ELF-1 (cell line): Measurements from ENCODE around the gene CHST10.
A peak's percentile ranks its signal among the peaks of the same experiment; 100 is the strongest.
"Not testable (repeated sequence)": the region's sequence is repeated elsewhere in the genome, so short reads cannot be mapped to it uniquely, and the experiment has no call there.

Experiments
- DNase-seq: peaks from one replicate; pipeline ENCODE4 v3.0.0-alpha.2; 2016; ENCODE audit warnings: low read depth, low spot score

Gene CHST10, protein sequence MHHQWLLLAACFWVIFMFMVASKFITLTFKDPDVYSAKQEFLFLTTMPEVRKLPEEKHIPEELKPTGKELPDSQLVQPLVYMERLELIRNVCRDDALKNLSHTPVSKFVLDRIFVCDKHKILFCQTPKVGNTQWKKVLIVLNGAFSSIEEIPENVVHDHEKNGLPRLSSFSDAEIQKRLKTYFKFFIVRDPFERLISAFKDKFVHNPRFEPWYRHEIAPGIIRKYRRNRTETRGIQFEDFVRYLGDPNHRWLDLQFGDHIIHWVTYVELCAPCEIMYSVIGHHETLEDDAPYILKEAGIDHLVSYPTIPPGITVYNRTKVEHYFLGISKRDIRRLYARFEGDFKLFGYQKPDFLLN

DNA sequence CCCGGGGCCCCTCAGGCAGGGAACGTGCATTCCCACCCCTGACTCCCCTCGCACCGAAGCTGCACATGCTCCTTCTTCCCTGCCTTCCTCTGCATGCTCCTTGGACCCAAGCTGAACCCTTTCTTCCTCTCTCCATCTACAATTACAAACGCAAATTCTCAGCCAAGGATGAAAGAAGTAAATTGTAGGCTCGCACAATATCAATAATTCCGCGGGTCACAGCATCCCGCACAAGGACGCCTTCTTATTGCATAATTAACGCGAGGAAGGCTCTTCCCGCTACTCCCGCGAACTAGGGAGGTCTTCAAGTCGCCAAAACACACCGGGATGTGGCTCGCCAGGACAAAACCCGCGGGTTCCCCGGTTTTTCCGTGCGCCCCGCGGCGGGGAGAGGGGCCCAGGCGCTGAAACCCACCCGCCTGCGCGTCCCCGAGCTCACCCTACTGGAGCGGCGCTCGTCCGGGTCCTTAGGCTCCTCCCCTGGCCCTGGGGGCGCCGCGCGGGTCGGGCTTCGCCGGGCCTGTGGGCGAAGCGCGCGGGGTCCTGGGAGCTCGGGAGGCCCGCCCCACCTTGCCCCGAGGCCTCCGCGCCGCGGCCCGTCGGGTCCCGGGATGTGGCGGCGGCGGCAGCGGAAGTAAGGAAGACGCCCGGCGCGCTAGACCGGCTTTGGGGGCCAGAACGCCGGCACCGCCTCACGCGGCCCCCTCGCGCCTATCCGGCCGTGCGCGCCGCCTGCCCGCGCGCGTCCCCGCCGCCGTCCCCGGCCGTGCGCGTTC, at the start of gene CHST10:
Gene CHST10, minus strand, starts transcription at position 734 of the 776 bp plus-strand sequence. CDS start 10,993 bp downstream, outside the sequence.
- DNase-seq: peak; percentile 70

- DNase-seq: no peak
These were observed 43.5 kb upstream of the CHST10 start for GRCh38 chr2:100460904-100461530.

DNA sequence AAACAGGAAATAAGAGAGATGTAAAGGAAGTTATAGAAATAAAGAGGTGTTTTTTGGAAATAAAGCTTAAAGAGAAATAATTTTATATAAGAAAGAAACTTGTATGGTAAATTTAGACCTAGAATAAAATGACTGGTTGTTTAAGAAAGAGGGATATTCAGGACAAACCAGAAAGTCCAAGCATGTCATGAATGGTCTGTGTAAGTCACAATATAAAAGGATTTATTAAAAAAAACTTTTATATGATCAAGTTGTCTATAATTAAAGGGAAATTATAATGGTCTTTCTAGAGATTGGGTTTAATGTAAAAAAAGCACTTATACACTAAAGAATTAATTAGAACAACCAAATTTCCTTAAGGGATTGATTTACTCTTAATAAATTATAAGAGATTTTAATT, 38.9 kb upstream of the CHST10 start:
- not testable (repeated sequence) for DNase-seq

- no peak for DNase-seq
These were observed 36.4 kb upstream of the CHST10 start for GRCh38 chr2:100453853-100454252.

GRCh38 chr2:100451734-100452133, 34.3 kb upstream of the CHST10 start:
- no peak for DNase-seq

- no peak for DNase-seq
These were observed 33.6 kb upstream of the CHST10 start for GRCh38 chr2:100451092-100451491.

GRCh38 chr2:100446696-100447095, 29.2 kb upstream of the CHST10 start:
- DNase-seq: no peak

DNA sequence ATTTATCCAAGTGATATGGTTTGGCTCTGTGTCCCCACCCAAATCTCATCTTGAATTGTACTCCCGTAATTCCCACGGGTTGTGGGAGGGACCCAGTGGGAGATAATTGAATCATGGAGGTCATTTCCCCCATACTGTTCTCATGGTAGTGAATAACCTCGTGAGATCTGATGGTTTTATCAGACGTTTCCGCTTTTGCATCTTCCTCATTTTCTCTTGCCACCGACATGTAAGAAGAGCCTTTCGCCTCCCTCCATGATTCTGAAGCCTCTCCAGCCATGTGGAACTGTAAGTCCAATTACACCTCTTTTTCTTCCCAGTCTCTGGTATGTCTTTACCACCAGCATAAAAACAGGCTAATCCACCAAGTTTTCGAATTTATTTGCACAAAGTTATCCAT, 20.3 kb upstream of the CHST10 start:
- no peak for DNase-seq

- DNase-seq: no peak
These were observed 12.3 kb upstream of the CHST10 start for GRCh38 chr2:100429726-100430125.

- peak; percentile 58 for DNase-seq
These were observed 10.3 kb upstream of the CHST10 start for GRCh38 chr2:100427627-100428258.

GRCh38 chr2:100427111-100427510, 9.6 kb upstream of the CHST10 start:
- DNase-seq: no peak

DNA sequence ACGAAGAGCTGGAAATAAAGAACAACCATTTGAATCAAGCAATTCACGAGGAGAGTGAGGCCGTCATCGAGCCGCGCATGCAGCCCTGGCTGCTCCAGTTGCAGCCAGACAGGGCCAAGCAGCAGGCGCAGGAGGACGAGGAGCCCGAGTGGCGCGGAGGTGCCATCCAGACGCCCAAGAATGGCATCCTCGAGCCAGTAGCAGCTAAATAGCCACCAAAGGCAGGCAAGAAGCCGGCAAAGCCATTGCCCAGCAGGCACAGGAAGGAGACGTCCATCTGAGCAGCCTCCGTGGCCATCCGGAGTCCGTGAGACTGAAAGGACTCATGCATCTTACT, 8.9 kb upstream of the CHST10 start:
- no peak for DNase-seq

GRCh38 chr2:100425573-100426383, 8.3 kb upstream of the CHST10 start:
- DNase-seq: no peak

DNA sequence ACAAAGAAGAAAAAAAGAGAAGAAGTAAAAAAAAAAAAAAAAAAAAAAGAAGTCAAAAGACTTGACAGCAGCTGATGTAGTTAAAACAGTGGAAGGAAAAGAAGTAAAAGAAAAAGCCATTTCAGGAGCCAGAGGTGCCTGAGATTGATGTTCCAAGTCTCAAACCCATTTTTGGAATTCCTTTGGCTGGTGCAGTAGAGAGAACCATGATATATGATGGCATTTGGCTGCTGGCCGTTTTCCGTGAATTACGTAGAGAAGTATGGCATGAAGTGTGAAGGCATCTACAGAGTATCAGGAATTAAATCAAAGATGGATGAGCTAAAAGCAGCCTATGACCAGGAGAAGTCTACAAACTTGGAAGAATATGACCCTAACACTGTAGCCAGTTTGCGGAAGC, 7.6 kb upstream of the CHST10 start:
- DNase-seq: no peak

- no peak for DNase-seq
These were observed 6.9 kb upstream of the CHST10 start for GRCh38 chr2:100424277-100424875.

GRCh38 chr2:100423631-100424030, 6.2 kb upstream of the CHST10 start:
- no peak for DNase-seq

DNA sequence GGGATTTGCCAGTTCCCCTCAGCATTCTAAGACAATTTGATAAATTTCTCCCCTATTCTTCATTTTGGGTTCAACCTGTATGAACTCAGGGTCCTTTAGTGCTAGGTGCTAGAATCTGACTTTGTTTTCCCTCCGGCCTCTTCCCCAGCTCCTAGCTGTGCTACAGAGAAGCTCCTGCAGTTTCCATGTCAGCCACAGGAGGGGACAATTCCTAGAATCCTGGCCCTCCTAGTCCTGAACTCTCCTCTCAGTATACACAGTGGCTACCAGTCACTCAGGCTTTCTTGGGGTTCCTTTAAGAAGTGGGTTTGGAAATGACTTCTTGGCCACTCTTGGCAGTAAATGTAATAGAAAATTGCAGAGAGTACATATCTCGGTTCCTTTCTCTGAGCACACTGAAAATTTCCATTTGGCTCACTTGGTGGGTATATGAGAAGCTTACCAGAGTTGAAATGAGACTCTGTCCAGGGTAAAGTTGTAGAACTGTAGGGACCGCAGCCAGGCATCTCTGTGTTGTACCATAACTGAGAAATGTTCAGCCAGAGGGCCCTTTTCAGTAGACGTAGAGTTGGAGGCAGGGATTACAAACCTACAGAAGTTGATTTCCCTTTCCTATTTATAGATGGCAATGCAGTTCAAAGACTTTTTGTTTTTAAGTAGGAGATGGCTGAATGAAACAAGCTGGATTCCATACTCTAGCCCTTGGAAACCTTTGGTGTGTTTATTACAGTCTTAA, 5.0 kb upstream of the CHST10 start:
- peak; percentile 49 for DNase-seq

GRCh38 chr2:100419915-100420314, 2.4 kb upstream of the CHST10 start:
- DNase-seq: no peak

DNA sequence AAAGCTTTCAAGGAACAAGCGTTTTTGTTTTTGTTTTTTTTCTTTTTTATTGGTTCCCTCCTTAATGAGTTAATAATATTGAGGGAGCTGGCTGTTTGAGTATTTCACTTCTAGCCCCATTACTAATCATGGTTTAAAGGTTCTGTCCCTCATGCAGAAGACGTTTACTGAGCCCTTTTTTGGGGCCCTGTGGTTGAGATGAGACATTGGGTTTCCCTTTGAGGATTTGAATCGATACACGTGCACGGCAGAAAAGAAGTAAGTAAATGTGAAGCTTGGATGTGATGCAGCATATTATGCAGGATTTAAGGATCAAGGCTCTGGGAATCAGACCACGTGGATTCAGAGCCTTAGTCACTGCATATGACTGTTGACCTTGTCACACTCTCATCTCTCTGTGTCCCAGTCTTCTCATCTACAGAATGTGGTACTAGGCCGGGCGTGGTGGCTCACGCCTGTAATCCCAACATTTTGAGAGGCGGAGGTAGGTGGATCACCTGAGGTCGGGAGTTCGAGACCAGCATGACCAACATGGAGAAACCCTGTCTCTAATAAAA, 1.0 kb upstream of the CHST10 start:
- no peak for DNase-seq

DNA sequence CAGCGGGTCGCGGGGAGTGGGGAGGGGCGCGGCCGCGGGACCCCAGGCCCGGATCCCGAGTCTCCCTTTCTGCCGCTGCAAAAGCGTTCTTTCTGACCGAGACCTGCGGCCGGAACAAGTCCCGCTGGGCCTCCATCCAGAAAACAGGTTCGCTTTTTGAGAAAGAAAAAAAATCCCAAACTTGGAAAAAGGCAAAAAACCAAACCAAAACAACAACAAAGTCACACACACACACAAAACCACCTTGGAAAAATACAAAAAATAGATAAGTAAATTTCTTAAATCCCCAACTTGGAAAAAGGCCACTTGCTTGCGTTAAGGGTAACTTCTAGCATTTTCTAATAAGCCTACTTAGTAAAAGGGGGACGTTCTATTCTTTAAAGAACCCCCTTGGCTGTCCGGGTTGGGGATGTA, 250 bp upstream of the CHST10 start:
- DNase-seq: no peak
